Measurements from ENCODE around the gene SMPD4.
A peak's percentile ranks its signal among the peaks of the same experiment; 100 is the strongest.
"Not testable (repeated sequence)": the region's sequence is repeated elsewhere in the genome, so short reads cannot be mapped to it uniquely, and the experiment has no call there.

The SMPD4 gene, protein sequence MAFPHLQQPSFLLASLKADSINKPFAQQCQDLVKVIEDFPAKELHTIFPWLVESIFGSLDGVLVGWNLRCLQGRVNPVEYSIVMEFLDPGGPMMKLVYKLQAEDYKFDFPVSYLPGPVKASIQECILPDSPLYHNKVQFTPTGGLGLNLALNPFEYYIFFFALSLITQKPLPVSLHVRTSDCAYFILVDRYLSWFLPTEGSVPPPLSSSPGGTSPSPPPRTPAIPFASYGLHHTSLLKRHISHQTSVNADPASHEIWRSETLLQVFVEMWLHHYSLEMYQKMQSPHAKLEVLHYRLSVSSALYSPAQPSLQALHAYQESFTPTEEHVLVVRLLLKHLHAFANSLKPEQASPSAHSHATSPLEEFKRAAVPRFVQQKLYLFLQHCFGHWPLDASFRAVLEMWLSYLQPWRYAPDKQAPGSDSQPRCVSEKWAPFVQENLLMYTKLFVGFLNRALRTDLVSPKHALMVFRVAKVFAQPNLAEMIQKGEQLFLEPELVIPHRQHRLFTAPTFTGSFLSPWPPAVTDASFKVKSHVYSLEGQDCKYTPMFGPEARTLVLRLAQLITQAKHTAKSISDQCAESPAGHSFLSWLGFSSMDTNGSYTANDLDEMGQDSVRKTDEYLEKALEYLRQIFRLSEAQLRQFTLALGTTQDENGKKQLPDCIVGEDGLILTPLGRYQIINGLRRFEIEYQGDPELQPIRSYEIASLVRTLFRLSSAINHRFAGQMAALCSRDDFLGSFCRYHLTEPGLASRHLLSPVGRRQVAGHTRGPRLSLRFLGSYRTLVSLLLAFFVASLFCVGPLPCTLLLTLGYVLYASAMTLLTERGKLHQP

DNA sequence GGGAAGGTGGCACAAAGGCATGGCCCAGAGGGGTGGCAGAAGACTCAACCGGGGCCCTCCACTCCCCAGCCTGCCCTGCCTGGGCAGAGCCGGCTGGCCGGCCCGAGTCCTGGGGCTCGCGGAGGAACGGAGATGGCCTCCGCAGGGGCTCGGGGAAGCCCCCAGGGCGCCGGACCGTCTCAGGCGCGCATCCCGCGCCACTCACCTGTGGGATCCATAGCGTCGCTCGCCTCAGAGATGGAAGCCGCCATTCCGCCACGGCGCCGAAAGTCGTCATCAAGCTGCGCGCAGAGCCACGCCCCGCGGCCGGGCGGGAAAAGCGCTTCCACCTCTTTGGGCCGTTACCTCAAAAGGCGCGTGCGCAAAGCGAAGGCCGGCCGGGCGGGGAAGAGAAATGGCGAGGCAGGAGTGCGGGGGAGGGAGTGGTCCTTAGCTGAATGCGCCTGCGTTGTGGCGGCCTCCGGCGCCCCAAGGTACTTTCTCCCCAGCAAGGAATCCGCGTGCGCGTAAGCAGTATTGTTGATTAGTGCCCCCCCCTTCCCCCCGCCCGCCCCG is at the start of gene SMPD4:
Gene SMPD4, minus strand, starts transcription at position 278 of the 555 bp plus-strand sequence. CDS start 5,010 bp downstream, outside the sequence.
- peak within 1 kb of the TSS; percentile 98 for H2AFZ ChIP-seq
- H3K4me3 ChIP-seq (ENCODE audit: low read depth, low read length), result peak within 1 kb of the TSS; percentile 81
- no peaks in the 10 kb centered on the region for H3K9me3 ChIP-seq (ENCODE audit: control insufficient read depth, low read length)
- H3K9ac ChIP-seq, result peak within 1 kb of the TSS; percentile 72
- no peaks in the 10 kb centered on the region for H3K36me3 ChIP-seq (ENCODE audit: control insufficient read depth, insufficient read depth, low read length)
- TF ChIP-seq, protein P1, sequence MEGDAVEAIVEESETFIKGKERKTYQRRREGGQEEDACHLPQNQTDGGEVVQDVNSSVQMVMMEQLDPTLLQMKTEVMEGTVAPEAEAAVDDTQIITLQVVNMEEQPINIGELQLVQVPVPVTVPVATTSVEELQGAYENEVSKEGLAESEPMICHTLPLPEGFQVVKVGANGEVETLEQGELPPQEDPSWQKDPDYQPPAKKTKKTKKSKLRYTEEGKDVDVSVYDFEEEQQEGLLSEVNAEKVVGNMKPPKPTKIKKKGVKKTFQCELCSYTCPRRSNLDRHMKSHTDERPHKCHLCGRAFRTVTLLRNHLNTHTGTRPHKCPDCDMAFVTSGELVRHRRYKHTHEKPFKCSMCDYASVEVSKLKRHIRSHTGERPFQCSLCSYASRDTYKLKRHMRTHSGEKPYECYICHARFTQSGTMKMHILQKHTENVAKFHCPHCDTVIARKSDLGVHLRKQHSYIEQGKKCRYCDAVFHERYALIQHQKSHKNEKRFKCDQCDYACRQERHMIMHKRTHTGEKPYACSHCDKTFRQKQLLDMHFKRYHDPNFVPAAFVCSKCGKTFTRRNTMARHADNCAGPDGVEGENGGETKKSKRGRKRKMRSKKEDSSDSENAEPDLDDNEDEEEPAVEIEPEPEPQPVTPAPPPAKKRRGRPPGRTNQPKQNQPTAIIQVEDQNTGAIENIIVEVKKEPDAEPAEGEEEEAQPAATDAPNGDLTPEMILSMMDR (IDR thresholded peaks at IDR 0.05), result no peak
- H3K27ac ChIP-seq, result peak within 1 kb of the TSS; percentile 92
- peak within 1 kb of the TSS; percentile 89 for H3K4me2 ChIP-seq (ENCODE audit: low read length)
- peaks cover 45% of the 10 kb centered on the region for H3K79me2 ChIP-seq
- H3K4me1 ChIP-seq, result peaks cover 23% of the 10 kb centered on the region
- H3K27me3 ChIP-seq (ENCODE audit: control insufficient read depth, insufficient read depth, low read length), result no peaks in the 10 kb centered on the region

DNA sequence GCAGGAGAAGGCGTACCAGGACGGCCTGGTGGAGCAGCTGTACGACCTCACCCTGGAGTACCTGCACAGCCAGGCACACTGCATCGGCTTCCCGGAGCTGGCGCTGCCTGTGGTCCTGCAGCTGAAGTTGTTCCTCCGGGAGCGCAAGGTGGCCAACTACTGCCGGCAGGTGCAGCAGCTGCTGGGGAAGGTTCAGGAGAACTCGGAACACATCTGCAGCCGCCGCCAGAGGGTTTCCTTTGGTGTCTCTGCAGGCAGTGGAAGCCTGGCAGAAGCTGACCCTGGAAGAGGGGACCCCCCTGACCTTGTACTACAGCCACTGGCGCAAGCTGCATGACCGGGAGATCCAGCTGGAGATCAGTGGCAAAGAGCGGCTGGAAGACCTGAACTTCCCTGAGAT is 49.5 kb upstream of the SMPD4 start:
- not testable (repeated sequence) for H3K27ac ChIP-seq; H3K4me3 ChIP-seq (ENCODE audit: low read depth, low read length); H3K9ac ChIP-seq; H3K4me1 ChIP-seq; H2AFZ ChIP-seq; H3K36me3 ChIP-seq (ENCODE audit: control insufficient read depth, insufficient read depth, low read length); H3K79me2 ChIP-seq; H3K4me2 ChIP-seq (ENCODE audit: low read length); H3K9me3 ChIP-seq (ENCODE audit: control insufficient read depth, low read length); H3K27me3 ChIP-seq (ENCODE audit: control insufficient read depth, insufficient read depth, low read length)

DNA sequence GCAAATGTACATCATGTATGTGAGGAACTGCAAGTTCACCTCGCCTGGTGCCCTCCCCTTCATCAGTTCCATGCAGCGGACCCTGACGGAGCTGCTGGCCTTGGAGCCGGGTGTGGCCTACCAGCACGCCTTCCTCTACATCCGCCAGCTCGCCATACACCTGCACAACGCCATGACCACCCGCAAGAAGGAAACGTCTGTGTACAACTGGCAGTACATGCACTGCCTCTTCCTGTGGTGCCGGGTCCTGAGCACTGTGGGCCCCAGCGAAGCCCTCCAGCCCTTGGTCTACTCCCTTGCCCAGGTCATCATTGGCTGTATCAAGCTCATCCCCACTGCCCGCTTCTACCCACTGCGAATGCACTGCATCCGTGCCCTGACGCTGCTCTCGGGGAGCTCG is 49.0 kb upstream of the SMPD4 start:
- not testable (repeated sequence) for H3K4me2 ChIP-seq (ENCODE audit: low read length); H3K9ac ChIP-seq; H3K27me3 ChIP-seq (ENCODE audit: control insufficient read depth, insufficient read depth, low read length); H3K36me3 ChIP-seq (ENCODE audit: control insufficient read depth, insufficient read depth, low read length); H2AFZ ChIP-seq; H3K27ac ChIP-seq; H3K4me3 ChIP-seq (ENCODE audit: low read depth, low read length); H3K4me1 ChIP-seq; H3K79me2 ChIP-seq; H3K9me3 ChIP-seq (ENCODE audit: control insufficient read depth, low read length)

DNA sequence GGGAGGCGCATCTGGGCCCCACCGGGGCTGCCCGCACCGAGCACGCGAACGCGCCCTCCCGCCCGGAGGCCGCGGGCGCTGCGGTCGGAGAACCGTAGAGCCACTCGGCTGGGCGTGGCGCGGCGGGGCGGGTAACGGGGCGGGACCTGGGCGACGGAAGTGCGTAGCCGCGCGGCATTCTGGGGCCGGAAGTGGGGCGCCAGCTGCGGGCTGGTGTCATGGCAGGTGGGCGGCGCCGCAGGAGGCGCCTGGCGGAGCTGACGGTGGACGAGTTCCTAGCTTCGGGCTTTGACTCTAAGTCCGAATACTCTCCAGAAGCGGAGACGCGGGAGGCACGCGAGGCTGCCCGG is 47.7 kb upstream of the SMPD4 start:
- not testable (repeated sequence) for H3K79me2 ChIP-seq; H3K27me3 ChIP-seq (ENCODE audit: control insufficient read depth, insufficient read depth, low read length); H3K9ac ChIP-seq; H2AFZ ChIP-seq; H3K4me1 ChIP-seq; H3K27ac ChIP-seq; H3K4me2 ChIP-seq (ENCODE audit: low read length); H3K4me3 ChIP-seq (ENCODE audit: low read depth, low read length); H3K36me3 ChIP-seq (ENCODE audit: control insufficient read depth, insufficient read depth, low read length); H3K9me3 ChIP-seq (ENCODE audit: control insufficient read depth, low read length)

DNA sequence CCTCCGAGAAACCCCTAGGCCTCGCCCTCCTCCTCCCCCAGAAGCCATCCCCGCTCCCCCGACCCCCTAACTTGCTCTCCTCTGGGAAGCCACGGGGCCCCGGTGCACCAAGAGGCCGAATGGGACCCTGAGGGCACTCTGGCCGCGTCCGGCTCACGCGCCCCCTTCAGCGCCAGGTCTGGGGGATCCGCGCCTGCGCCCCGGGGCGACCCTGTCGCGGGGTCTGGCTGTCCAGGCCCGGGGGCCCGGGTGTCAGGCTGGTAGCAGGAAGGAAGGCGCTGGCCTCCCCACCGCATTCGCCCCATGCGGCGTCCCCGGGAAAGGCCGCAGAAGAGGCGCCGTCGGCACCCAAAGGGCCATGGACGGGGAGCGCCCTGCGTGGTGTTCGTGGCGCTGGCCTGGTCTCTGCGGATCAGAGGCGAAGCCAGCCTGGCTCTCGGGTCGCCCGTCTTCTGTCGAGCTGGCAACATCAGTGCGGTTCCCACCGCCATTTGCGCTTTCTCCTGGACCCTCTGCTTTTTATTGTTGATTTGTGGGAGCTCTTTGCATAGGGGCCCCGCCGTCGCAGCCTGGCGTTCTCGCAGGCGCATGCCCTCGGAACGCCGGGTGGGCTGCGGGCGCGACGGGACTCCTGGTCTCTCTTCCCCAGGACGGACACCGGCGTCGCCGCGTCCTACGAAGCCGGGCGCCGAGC is 47.2 kb upstream of the SMPD4 start:
- not testable (repeated sequence) for H3K4me2 ChIP-seq (ENCODE audit: low read length); H3K4me1 ChIP-seq; H3K9ac ChIP-seq; H3K27ac ChIP-seq; H3K9me3 ChIP-seq (ENCODE audit: control insufficient read depth, low read length); H3K27me3 ChIP-seq (ENCODE audit: control insufficient read depth, insufficient read depth, low read length); H2AFZ ChIP-seq; H3K79me2 ChIP-seq; H3K36me3 ChIP-seq (ENCODE audit: control insufficient read depth, insufficient read depth, low read length); H3K4me3 ChIP-seq (ENCODE audit: low read depth, low read length)

DNA sequence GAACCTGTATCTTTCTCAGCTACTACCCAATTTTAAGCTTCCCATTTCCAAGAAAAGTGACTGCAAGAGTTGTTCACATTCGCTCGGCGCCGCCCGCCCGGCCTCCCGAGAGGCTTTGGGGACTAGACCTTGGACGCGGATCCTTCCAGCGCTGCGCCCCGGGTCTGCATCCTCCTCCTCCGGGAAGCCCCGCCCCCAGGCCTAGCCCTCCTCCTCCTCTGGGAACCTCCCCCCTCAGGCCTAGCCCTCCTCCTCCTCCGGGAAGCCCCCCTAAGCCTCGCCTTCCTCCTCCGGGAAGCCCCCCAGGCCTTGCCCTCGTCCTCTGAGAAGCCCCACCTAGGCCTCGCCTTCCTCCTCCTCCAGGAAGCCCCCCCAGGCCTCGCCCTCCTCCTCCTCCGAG is 46.6 kb upstream of the SMPD4 start:
- not testable (repeated sequence) for H3K36me3 ChIP-seq (ENCODE audit: control insufficient read depth, insufficient read depth, low read length); H3K79me2 ChIP-seq; H3K4me3 ChIP-seq (ENCODE audit: low read depth, low read length); H3K4me2 ChIP-seq (ENCODE audit: low read length); H3K9me3 ChIP-seq (ENCODE audit: control insufficient read depth, low read length); H3K27me3 ChIP-seq (ENCODE audit: control insufficient read depth, insufficient read depth, low read length); H3K27ac ChIP-seq; H3K9ac ChIP-seq; H3K4me1 ChIP-seq; H2AFZ ChIP-seq

DNA sequence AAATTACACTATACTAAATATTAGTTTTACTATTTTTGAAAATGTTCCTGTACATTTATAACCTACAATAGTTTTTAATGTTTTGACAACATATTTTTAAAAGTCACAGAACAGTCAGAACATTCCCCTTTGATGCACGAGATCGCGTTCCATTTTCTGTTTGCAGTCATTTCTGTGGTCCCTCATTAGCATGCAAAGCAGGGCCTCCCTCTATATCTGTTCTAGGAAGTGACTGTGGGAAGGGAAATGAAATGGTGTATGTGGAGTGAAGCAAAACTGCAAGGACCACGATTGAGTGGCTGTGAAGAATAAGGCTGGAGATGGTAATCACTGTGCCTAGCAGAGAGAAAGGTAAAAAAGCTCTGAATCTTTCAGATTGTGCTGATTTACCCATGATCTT is 41.1 kb upstream of the SMPD4 start:
- H3K4me2 ChIP-seq (ENCODE audit: low read length); H3K4me1 ChIP-seq; H3K27ac ChIP-seq; H3K79me2 ChIP-seq; H3K9me3 ChIP-seq (ENCODE audit: control insufficient read depth, low read length); H3K4me3 ChIP-seq (ENCODE audit: low read depth, low read length); H3K36me3 ChIP-seq (ENCODE audit: control insufficient read depth, insufficient read depth, low read length); H3K9ac ChIP-seq; H2AFZ ChIP-seq; H3K27me3 ChIP-seq (ENCODE audit: control insufficient read depth, insufficient read depth, low read length): not testable (repeated sequence)

DNA sequence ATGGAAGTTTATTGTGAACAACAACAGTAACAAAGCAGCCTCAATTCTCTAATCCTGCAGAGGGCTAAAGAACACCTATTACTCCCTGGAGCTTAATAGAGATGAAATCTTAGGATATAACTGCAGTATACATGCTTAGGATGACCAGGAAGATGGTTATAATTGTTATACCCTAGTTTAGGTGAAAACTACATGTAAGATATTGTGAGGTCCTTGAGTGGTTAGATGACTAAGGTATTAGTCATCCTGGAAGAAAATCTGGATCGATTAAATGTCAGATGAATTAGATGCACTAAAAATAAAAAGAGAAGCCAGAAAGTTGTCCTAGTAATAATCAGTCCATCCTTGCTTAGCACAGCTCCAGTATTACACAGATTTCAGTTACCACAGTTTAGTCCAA is 39.1 kb upstream of the SMPD4 start:
- not testable (repeated sequence) for H3K36me3 ChIP-seq (ENCODE audit: control insufficient read depth, insufficient read depth, low read length); H3K4me3 ChIP-seq (ENCODE audit: low read depth, low read length); H2AFZ ChIP-seq; H3K4me1 ChIP-seq; H3K27ac ChIP-seq; H3K79me2 ChIP-seq; H3K9ac ChIP-seq; H3K4me2 ChIP-seq (ENCODE audit: low read length); H3K9me3 ChIP-seq (ENCODE audit: control insufficient read depth, low read length); H3K27me3 ChIP-seq (ENCODE audit: control insufficient read depth, insufficient read depth, low read length)

DNA sequence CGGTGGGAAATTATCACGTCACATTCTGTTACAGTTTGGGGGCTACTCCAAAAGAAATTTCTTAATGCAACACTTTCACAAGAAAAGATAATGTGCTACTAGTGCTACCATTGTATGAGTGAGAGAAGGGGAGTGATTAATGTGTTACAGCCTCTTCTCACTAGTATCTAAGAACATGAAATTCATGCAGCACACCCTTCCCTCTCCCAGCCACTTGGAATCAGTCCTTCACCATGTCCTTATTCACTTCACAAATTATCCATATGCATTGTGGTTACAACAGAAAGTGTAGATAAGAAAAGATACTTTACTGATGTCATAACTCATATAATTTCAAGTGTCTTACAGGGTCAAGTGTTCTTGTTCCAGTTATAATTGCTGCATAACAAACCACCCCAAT is 37.7 kb upstream of the SMPD4 start:
- H3K9me3 ChIP-seq (ENCODE audit: control insufficient read depth, low read length); H3K79me2 ChIP-seq; H2AFZ ChIP-seq; H3K27ac ChIP-seq; H3K4me1 ChIP-seq; H3K27me3 ChIP-seq (ENCODE audit: control insufficient read depth, insufficient read depth, low read length); H3K9ac ChIP-seq; H3K4me3 ChIP-seq (ENCODE audit: low read depth, low read length); H3K4me2 ChIP-seq (ENCODE audit: low read length); H3K36me3 ChIP-seq (ENCODE audit: control insufficient read depth, insufficient read depth, low read length): not testable (repeated sequence)

All from parathyroid adenoma (tissue), 2 donors.